GM21447 (cell line): ENCODE results near the gene STAU1.
"Not testable (repeated sequence)": the region's sequence is repeated elsewhere in the genome, so short reads cannot be mapped to it uniquely, and the experiment has no call there.

Experiments used
- ATAC-seq: cut with Tn5 transposase; IDR thresholded peaks from one replicate; pipeline ENCODE4 v1.9.1; 2021; ENCODE audit not compliant: unreplicated experiment

The STAU1 gene

DNA sequence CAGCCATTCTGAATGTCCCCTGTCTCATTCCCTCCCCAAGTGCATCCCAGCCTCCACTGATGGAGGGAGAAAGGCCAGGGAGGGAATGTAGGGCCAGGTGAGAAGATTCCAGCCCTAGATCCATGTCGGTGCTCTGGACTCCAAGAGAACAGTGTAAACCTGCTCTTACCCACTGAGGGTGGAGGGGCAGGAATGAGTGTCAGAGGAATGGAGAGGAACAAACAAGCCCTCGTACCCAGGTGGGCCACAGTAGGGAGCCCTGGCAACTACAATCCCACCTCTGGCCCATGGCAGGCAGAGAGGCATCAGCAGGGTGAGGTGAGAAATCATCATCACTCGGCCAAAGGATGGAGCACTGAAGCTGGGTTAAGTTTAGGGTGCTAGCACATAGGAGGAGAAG lies 54.6 kb downstream of the STAU1 start:
- no peak for ATAC-seq

- no peak for ATAC-seq
Observed at GRCh38 chr20:49132995-49133478, 55.1 kb downstream of the STAU1 start.

- ATAC-seq = no peak
Observed at GRCh38 chr20:49123982-49124381, 64.2 kb downstream of the STAU1 start.

DNA sequence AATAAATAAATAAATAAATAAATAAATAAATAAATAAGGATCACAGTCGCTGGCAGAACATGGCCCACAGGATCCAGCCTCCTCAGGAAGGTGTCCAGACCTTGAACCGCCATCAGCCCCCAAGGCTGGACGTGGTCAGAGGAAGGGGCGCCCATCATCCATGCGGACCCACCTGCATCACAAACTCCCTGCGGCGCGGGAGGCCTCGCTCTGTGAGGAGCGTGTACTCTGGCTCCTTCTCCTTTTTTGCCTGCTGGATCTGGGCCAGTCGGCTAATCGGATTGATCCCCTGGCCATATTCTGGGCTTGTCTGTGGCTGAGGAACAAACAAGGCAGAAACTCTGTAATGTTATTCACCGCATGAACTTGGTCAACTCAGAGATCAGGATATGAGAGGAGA lies 65.2 kb downstream of the STAU1 start:
- ATAC-seq = no peak

DNA sequence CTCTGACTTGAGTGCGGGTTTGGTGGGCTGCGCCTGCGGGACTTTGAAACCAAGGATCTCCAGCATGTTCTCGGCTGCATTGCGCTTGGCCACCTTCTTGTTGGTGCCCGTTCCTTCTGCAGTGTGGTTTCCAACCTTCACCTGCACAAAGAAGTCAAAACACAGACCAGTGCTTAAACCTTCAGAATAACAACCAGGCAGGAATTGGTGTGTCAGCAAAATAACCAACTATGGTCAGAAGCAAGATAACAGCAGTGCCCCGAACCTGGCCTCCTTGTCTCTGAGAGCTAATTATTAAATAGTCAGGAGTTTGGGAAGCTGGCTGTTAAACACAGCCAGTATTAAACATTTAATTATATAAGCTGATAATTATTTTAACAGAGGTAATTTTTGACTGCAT lies 68.1 kb downstream of the STAU1 start:
- no peak for ATAC-seq

DNA sequence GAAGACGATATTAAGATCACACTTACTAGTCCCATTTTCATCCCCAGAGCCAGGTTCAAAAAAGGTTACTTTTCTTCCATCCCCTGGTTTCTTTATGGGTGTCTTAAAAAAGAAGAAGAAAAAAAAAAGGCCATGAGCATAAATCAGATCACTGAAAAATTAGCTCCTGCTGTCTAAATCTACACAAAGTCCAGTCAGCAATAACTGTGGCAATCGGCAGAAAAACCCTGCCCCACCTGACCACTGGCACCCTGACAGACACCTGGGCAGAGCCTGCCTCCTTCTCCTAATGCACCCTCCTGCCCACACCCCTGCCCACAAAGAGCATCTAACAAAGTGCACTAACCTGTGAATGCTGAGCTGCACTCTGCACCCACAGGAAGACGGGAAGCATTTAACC lies 69.8 kb downstream of the STAU1 start:
- ATAC-seq = no peak

- ATAC-seq = no peak
Observed at GRCh38 chr20:49115564-49115963, 72.6 kb downstream of the STAU1 start.

GRCh38 chr20:49112596-49113274 lies 75.4 kb downstream of the STAU1 start:
- ATAC-seq = no peak

DNA sequence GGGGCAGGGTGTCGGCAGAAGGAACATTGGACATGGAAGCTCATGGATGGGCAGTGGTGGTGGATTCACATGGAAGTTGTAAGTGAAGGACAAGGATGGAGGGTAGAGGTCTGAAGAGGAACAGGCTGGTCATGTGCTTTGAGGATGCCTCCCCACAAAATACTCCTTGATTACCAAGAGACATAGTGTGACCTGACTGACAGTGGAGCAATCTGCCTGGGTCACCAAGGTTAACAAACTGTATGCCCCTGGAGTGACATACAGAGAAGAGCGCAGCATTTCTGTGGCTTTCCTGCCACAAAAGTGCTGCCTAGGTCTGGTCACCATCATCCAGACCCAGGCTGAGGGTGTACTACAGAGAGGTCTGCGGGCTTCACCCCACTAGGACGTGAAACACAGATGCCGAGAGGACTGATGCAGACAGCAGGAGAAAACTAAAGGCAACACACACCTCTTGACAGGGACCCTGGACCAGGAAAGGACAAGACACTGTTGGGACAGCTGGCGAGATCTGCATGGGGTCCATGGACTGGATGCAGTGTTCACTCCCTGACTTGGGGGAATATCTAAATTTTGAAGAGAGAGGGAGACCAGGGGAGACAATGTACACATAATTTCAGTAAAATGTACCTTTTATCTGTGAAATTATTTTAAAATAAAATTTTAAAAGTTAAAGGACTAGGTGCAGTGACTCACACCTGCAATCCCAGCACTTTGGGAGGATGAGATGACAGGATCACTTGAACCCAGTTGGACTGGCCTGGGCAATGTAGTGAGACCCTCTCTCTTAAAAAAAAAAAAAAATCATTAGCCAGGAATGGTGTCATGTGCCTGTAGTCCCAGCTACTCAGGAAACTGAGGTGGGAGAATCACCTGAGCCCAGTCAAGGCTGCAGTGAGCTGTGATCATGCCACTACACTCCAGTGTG lies 77.1 kb downstream of the STAU1 start:
- ATAC-seq = no peak

DNA sequence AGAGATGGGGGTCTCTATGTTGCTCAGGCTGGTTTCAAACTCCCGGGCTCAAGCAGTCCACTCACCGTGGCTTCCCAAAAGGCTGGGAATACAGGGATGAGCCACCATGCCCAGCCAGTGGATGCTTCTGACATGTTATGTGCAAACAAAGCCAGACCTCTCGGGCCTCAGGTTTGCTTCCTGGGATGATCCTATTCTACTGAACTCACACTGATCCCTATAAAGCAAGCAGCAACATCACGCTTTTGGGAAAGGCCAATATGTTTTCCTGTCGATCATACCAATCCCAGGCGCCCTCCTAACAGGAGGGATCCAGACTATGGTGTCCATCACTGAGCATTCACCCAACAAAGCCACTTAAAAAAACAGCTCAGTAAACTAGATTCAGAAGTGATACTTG lies 81.8 kb downstream of the STAU1 start:
- no peak for ATAC-seq

GRCh38 chr20:49104979-49105547 lies 83.1 kb downstream of the STAU1 start:
- not testable (repeated sequence) for ATAC-seq

DNA sequence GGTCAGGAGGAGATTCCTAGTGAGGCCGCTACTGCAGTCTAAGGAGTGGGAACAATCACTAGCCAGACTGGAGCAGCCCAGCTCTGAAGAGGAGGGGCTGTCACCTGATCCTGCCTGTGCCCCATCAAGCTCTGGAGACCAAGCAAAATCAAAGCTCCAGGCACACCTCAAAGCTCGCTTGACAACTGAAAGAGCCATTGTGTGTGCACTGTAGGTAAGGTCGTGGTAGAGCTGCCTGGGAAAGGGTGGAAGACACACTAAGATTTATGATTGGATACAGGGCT lies 83.8 kb downstream of the STAU1 start:
- no peak for ATAC-seq

- no peak for ATAC-seq
Observed at GRCh38 chr20:49103647-49104364, 84.3 kb downstream of the STAU1 start.

DNA sequence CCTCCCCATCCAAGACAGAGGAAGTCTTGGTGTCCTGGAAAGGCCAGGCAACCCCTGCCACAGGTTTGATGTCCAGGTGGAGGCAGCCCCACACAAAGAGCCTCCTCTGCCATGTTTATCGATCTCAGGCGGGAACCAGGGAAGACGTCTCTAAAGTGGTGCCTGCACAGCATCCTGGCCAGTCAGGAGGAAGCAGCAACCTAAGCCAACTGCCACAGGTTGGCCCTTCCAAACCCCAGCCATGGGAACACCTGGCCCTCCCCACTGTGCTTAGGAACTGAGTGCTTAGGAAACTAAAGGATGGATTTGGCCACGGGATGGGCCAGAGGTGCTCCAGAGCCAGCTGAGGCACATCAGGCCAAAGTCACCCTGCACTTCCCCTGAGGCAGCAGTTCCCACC lies 85.1 kb downstream of the STAU1 start:
- no peak for ATAC-seq

DNA sequence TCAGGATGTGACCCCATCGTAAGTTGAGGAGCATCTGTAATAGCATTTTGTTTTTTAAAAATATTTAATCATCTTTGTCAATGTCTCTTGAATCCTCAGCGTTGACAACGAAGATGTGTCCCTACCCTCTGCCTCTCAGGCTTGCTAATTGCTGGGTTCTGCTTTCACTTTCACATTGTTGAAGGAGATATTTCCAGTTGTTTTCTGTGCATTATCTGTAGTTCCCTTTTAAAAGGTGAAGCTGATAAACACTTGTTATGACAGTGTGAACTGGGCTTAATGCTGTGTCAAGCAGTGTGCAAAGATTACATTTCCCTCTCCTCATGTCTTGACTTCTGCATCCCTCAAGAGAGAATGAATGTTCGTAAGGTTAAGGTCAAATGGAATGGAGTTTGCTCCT lies 87.2 kb downstream of the STAU1 start:
- no peak for ATAC-seq

DNA sequence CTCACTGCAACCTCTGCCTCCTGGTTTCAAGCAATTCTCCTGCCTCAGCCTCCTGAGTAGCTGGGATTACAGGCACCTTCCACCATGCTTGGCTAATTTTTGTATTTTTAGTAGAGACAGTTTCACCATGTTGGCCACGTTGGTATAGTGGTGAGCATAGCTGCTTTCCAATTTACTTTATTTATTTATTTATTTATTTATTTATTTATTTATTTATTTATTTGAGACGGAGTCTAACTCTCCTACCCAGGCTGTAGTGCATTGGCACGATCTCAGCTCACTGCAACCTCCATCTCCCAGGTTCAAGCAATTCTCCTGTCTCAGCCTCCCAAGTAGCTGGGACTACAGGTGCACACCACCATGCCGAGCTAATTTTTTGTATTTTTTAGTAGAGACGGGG lies 87.8 kb downstream of the STAU1 start:
- ATAC-seq = not testable (repeated sequence)

GRCh38 chr20:49099011-49099410 lies 89.1 kb downstream of the STAU1 start:
- no peak for ATAC-seq

DNA sequence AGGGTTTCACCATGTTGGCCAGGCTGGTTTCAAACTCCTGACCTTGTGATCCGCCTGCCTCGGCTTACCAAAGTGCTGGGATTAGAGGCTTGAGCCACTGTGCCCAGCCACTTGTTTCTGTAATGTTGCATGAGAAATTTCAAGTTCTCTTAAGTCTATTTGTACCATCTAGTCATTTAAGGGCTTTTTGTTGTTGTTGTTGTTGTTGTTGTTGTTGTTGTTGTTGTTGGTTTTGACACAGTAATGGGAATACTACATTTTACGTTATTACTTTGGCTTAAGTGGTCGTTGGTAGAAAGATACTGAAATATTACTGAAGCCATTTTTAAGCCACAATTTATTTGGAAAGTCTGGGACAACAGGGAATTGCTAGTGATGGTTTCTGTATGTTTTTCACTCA lies 90.0 kb downstream of the STAU1 start:
- ATAC-seq = no peak

- ATAC-seq = no peak
Observed at GRCh38 chr20:49097159-49097558, 91.0 kb downstream of the STAU1 start.

DNA sequence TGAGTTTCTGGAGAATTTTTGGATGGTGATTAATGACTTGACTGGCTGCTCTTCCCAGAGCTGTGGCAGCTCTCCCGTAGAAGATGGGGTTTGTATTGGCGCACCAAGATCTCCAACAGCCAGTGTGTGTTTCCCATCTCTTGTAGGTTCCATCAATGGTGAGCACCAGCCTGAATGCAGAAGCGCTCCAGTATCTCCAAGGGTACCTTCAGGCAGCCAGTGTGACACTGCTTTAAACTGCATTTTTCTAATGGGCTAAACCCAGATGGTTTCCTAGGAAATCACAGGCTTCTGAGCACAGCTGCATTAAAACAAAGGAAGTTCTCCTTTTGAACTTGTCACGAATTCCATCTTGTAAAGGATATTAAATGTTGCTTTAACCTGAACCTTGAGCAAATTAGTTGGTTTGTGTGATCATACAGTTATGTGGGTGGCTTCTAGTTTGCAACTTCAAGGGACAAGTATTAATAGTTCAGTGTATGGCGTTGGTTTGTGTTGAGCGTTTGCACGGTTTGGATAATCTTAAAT lies 91.9 kb downstream of the STAU1 start:
- no peak for ATAC-seq

DNA sequence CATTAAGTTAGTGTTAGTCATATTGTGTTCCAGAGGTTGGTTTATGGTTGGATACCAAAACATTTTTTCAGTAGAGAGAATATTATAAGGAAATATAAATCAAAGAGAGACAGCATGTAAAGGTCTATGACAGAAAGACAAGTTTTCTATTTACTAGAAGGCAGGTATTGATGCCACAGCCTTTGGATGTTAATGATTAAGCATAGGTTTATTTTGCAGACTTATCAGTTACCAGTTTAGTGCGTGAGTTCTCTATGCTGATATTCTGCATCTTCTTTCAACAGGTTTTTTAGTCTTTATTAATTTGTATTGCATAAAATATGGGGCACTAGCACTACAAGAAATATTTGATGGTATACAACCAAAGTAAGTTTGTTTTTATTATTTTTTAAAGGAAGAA lies 96.4 kb downstream of the STAU1 start:
- ATAC-seq = no peak
